ENCODE measurements around the gene REXO1.
"Not testable (repeated sequence)": the region's sequence is repeated elsewhere in the genome, so short reads cannot be mapped to it uniquely, and the experiment has no call there.

The REXO1 gene

DNA sequence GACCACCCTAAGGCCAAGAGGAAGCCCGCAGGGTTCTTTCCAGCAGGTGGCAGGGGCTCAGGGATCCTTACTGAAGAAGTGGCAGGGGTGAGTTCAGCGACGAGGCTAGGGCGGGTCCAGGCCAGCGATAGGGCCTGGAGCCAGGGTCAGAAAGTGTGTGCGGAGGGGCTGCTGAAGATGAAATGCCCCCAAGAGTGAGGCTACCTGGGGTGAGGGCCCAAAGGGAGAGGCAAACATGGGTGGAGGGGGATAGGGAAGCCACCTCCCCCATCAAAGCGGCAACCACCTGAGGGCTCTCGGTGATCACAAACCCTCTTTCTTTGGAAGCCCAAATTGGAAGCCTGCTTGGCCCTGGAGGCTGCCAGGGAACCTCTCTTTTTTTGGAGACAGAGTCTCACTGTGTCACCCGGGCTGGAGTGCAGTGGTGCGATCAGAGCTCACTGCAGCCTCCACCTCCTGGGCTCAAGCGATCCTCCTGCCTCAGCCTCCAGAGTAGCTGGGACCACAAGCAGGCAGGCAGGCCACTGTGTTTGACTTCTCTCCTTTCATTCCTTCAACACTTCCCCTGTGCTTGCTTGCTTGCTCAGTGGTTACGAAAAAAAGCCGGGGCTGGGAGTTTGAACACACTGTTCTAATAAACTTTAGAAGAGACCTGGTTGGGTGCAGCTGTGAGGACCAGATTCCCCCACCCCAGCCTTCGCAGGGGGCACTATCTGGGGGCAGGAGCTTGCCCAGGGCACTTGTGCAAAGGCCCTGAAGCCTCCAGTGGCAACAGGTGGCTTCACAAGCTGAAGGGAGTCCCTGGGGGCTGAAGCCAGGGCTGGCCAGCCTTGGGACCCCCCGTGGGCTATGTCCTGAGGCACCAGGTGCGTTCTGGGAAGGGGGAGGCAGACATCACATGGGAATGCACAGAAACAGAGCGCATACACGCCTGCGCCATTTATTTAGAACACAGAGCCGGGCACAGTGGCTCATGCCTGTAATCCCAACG is 34.8 kb downstream of the REXO1 start:
- no peak for DNase-seq

DNA sequence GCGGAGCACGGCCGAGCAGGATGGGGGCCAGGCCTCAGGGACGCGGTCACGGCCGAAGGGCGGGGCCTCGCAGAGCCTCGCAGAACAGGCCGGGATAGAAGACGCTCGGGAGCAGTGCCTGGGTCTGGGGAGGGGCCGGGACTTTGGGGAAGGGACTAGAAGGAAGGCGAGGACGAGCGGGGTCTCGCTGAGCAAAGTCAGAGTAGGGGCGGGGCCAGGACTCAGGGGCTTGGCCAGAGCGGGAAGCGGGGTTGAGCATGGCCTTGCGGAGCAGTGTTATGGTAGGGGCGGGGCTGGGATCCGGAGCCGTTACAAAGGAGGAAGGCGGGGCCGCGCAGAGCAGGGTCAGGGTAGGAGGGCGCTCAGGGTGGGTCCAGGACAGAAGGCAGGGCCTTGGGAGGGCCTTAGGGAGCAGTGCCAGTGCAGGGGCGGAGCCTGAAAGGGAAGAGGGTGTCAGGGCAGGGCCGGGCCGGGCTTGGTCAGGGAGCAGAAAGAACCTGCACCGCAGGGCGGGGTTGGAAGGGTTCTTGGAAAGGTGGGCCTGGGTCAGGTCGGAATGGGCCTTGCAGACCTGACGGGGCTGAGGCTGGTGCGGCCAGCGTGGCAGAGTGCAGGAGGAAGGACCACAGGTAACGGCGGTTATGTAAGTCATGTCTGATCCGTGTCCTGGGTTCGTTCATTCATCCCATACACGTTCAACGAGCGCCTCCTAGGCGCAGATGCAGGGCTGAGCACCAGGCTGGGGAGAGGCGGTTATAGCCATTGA is 35.7 kb downstream of the REXO1 start:
- peak; percentile 92 for DNase-seq

- DNase-seq: no peak
These were observed 36.3 kb downstream of the REXO1 start, which contains the start of gene ATP8B3 for GRCh38 chr19:1811942-1812425. Gene ATP8B3, minus strand, starts transcription at chr19:1812276. Its CDS starts 540 bp downstream, at chr19:1811736.

GRCh38 chr19:1811472-1811894 is 36.8 kb downstream of the REXO1 start:
- peak; percentile 73 for DNase-seq

DNA sequence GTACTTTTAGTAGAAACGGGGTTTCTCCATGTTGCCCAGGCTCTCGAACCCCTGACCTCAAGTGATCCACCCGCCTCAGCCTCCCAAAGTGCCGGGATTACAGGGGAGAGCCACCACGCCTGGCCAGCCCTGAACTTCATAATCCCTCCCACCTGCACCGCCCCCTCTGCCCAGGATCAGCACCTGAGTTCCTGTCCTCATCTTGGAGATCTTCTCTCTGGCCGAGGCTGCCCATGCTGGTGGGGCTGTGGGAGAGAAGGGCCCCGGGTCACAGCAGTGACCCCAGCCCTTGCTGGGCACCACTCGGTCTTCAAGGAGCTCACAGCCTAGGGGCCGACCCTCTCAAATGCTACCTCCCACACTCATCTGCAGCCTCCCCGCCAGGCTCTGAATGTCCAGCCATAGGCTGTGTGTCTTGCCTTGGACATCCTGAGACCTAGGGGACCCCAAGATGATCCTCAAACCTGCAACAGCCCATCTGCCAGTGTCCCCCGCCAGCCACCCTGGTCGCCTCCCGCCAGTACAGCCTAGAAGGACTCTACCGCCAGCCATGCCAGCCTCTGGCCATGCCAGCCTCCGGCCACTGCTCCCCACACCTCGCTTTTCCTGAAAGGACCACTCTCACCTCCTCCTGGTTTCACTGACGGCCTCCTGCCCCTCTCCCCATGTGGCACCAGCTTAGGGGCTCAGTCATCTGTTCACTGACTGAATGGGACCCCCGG is 37.7 kb downstream of the REXO1 start:
- no peak for DNase-seq

- DNase-seq: no peak
These were observed 38.6 kb downstream of the REXO1 start for GRCh38 chr19:1809678-1810077.

DNA sequence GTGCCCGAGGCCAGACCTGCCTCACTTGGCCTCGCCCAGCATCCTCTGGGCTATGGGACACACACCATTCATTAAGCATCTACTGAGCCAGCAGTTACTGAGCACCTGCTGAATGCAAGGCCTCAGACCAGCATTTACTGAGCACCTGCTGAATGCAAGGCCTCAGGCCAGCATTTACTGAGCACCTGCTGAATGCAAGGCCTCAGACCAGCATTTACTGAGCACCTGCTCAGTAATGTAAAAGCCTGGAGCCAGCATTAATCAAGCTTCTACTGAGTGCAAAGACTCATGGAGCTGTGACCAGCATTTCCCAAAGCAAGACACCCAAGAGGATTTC is 39.9 kb downstream of the REXO1 start:
- DNase-seq: no peak

GRCh38 chr19:1807695-1808394 is 40.4 kb downstream of the REXO1 start:
- DNase-seq: no peak

DNA sequence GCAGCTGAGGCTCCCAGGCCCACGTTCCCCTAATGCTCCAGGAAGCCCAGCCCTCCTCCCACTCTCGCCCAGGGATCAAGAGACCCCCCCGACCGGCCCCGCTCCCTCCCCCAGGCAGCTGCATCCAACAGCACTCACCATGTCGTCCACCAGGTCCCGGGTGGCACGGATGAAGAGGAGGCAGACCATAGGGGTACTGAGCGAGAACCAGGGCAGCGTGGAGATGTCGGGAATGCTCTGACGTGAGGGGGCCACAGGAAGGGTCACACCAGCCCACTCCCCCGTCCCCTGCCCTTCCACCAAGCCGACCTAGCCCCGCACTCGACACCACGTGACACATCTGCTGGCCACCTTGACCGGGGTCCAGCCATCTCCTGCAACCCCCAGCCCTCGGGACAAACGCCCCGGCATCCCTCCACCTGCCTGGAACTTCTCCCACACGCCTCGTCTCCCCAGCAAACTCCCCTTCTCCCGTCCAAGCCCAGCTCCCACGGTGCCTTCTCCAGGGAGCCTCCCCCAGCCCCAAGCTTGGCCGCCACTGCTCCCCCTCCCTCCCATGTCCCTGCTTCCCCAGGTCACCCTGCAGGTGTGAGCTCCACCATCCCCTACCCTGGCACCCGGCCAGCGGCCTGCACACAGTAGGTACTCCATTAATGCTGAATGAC is 41.1 kb downstream of the REXO1 start:
- no peak for DNase-seq

- DNase-seq: no peak
These were observed 41.9 kb downstream of the REXO1 start for GRCh38 chr19:1806184-1807029.

- no peak for DNase-seq
These were observed 42.7 kb downstream of the REXO1 start for GRCh38 chr19:1805401-1806183.

DNA sequence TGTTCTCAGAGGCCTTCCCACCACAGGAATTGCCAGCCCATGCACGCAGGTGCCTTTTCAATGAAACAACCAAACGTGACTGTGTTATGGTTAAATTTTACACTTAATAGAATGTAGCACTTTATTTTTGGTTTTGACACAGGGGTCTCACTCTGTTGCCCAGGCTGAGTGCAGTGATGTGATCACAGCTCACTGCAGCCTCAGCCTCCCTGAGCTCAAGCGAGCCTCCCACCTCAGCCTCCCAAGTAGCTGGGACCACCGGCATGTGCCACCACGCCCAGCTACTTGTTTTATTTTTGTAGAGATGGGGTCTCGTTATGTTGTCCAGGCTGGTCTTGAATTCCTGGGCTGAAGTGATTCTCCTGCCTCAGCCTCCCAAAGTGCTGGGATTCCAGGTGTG is 43.4 kb downstream of the REXO1 start:
- no peak for DNase-seq

GRCh38 chr19:1799695-1800342 is 48.5 kb downstream of the REXO1 start:
- no peak for DNase-seq

DNA sequence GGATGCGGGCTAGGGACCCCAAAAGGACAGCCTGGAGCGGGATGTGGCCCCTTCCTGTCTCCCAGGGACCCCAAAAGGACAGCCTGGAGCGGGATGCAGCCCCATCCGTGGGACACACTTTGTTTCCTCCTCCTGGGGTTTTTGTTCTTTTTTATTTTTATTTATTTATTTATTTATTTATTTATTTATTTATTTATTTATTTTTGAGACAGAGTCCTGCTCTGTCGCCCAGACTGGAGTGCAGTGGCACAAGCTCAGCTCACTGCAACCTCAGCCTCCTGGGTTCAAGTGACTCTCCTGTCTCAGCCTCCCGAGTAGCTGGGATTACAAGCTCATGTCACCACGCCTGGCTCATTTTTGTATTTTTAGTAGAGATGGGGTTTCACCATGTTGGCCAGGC is 51.0 kb downstream of the REXO1 start:
- not testable (repeated sequence) for DNase-seq

GRCh38 chr19:1796395-1797142 is 51.7 kb downstream of the REXO1 start:
- DNase-seq: no peak

DNA sequence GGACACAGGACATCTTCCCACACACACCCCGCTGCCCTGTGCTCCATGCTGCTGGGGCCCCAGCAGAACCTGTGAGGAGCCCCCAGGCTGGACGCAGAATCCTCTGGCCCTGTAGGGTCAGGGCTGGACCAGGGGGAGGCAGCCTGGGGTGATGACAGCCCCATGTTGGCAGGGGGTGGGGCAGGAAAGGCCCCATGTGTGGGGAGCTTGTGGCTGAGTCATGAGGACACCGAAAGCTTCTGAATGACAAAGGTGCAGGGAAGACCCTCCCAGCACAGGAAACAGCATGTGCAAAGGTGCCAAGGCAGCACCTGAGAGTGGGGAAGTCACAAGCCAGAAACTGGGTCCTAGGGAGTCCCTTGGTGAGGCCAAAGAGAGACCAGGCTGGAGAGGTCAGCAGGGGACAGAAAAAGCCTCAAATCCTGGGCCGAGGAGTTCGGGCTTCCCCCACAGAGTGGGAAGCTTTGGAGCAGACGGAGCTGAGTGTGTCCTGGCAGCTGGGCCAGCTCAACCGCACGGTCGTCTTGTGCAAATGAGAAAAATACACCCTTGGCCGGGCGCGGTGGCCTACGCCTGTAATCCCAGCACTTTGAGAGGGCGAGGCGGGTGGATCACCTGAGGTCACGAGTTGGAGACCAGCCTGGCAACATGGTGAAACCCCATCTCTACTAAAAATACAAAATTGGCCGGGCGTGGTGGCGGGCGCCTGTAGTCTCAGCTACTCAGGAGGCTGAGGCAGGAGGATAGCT is 53.7 kb downstream of the REXO1 start:
- DNase-seq: no peak

DNA sequence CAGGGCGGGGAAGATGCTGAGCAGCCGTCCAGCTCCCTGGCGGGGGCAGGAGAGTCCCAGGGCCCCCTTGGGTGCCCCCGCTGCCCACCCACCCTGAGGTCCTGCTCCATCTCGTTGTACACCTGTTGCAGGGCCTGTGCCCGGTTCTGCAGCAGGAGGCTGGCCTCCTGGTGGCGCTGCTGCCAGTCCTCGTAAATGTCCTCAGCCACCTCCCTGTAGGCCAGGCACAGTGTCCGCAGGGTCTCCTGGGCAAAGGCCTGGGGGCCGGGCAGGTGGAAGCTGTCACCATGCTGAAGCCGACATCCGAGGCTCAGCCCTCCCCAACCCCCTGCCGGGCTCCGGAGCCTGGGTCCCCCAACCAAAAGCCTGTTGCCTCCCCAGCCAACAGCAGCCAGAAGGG is 56.4 kb downstream of the REXO1 start:
- no peak for DNase-seq
